ENCODE measurements around the gene CROCC2. TPM values are rescaled to one million over a fixed set of nuclear protein-coding genes. Genes with fewer than 3 reads are reported as not detected.

Gene CROCC2
- total RNA-seq, 2 experiments from 2014 or later = not detected

DNA sequence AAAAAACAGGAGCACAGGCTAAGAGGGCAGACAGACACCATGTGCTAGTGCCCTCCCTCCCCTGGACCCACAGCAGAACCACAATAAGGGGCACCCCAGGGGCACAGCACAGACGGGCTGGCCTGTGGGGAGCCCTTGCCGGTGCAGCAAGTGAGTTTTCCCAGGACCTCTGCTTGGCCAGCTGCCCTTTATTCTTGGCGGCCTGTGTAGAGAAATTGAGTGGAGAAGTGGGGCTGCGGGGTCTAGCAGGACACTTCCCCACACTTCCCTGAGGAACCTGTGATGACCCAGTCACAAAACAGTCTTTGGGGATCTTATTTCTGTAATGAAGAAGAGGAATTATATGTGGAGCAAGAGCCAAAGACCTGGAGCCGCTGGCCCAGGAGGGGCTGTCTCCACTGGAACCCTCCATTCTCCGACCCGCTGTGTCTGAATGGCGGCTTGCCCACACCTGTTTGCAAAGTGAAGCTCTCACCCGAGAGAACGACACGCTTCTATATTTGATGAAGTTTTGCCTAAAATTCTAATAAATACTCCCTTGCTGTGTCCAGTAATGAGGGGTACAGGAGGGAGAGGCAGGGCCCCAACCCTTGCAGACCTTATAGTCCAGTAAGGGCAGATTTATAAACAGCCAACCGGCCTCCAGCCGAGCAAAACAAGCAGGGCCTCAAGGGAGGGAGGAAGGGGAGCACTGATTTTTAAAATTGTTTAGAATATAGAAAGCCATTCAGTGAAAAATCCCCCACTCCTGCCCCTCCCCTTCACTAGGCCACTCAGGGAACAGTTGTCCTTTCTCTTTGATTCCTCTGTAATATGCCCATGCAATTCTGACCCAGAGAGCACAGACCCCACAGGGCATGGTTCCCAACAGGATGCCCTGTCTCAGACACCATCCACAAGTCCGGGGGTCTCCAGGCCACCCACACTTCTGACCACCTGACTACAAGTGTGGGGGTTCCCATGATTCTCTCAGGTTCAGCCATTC lies 47.6 kb downstream of the CROCC2 start:
- H3K4me1 Mint-ChIP-seq (ENCODE audit: low read depth) = no peaks in the 10 kb centered on the region
- no peaks in the 10 kb centered on the region for H3K27me3 Mint-ChIP-seq
- intact Hi-C loops (cut with micrococcal nuclease) = no loop called here
- H3K27ac Mint-ChIP-seq = no peak overlapping the region
- ATAC-seq = no peak
- TF ChIP-seq CTCF (IDR thresholded peaks at IDR 0.05) = no peak
- DNase-seq = no peak
- CTCF ChIA-PET = no interaction called here
- POLR2A ChIA-PET = no interaction called here
- no peaks in the 10 kb centered on the region for H3K9me3 Mint-ChIP-seq
- no peak overlapping the region for H3K4me3 Mint-ChIP-seq
- no peaks in the 10 kb centered on the region for H3K36me3 Mint-ChIP-seq (ENCODE audit: low read depth)

- no peaks in the 10 kb centered on the region for H3K9me3 Mint-ChIP-seq
- POLR2A ChIA-PET = no interaction called here
- H3K27me3 Mint-ChIP-seq = no peaks in the 10 kb centered on the region
Measured at GRCh38 chr2:240954436-240955305, 48.5 kb downstream of the CROCC2 start.

DNA sequence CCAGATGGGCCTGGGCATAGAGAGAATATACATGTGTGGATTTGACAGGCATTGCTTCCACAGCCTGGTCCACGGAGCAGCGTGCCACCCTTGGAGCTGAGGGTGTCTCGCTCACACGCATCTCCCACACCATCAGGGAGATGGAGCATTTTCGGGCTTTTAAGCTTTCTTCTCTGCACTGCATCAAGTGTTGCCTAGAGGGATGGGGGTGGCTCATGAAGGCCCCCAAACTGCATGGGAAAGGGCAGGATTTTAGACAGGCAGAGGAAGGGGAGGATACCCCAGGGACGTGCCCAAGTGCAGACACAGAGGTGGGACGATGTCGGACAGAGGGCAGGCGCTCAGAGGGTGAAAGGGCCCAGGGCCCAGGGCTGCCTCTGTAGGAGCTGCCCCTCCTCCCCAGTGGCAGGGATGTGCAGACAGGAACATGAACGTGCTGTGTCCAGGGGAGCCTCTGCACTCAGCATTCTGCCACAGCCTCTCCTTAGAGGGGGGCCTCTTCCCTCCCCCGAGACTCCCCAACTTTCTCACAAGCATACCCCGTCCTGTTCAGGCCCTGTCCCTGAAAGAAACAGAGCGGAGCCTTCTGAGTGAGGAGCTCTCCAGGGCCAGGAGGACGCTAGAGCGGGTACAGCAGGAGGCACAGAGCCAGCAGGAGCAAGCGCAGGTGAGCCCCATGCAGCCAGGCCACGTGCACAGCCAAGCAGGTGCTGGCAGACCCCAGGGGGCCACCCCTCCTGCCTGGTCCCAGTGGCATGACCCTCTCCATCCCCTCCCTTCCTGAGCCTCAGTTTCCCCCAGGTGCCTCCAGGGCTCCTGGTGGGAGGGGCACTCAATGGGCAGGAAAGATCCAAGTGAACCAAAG lies 49.4 kb downstream of the CROCC2 start:
- H3K27ac Mint-ChIP-seq = no peak overlapping the region
- no peak for TF ChIP-seq CTCF (IDR thresholded peaks at IDR 0.05)
- H3K9me3 Mint-ChIP-seq = no peaks in the 10 kb centered on the region
- ChIA-PET CTCF (no interaction called here), POLR2A (no interaction called here)
- H3K36me3 Mint-ChIP-seq (ENCODE audit: low read depth) = no peaks in the 10 kb centered on the region
- H3K4me3 Mint-ChIP-seq = no peak overlapping the region
- ATAC-seq = no peak
- intact Hi-C loops (cut with micrococcal nuclease) = no loop called here
- H3K4me1 Mint-ChIP-seq (ENCODE audit: low read depth) = no peaks in the 10 kb centered on the region
- DNase-seq = no peak
- no peaks in the 10 kb centered on the region for H3K27me3 Mint-ChIP-seq

More at GRCh38 chr2:240954436-240955305, 48.5 kb downstream of the CROCC2 start:
- no peaks in the 10 kb centered on the region for H3K36me3 Mint-ChIP-seq (ENCODE audit: low read depth)
- DNase-seq (no peak), ATAC-seq (no peak)
- H3K4me1 Mint-ChIP-seq (ENCODE audit: low read depth) = no peaks in the 10 kb centered on the region
- CTCF ChIA-PET = no interaction called here
- no peak overlapping the region for H3K4me3 Mint-ChIP-seq
- no peak overlapping the region for H3K27ac Mint-ChIP-seq
- no peak for TF ChIP-seq CTCF (IDR thresholded peaks at IDR 0.05)
- intact Hi-C loops (cut with micrococcal nuclease) = no loop called here

- Mint-ChIP-seq H3K27me3 (no peaks in the 10 kb centered on the region), H3K9me3 (no peaks in the 10 kb centered on the region), H3K36me3 (ENCODE audit: low read depth) (no peaks in the 10 kb centered on the region), H3K4me3 (no peak overlapping the region), H3K4me1 (ENCODE audit: low read depth) (no peaks in the 10 kb centered on the region), H3K27ac (no peak overlapping the region)
- no peak for DNase-seq
- intact Hi-C loops (cut with micrococcal nuclease) = no loop called here
- no peak for ATAC-seq
- TF ChIP-seq CTCF (IDR thresholded peaks at IDR 0.05) = no peak
- POLR2A ChIA-PET = no interaction called here
- CTCF ChIA-PET = no interaction called here
Measured at GRCh38 chr2:240956171-240956934, 50.2 kb downstream of the CROCC2 start.
